Endometrium (tissue), 2 donors: ENCODE measurements around the gene CRIP1.

Experiments
- FAIRE-seq: peaks from 2 replicates; lab custom pipeline; 2012; peaks lifted over from hg19 to GRCh38; lab: Jason Lieb, UNC
- donor health status: control.
- donor health status: control.

The CRIP1 gene

DNA sequence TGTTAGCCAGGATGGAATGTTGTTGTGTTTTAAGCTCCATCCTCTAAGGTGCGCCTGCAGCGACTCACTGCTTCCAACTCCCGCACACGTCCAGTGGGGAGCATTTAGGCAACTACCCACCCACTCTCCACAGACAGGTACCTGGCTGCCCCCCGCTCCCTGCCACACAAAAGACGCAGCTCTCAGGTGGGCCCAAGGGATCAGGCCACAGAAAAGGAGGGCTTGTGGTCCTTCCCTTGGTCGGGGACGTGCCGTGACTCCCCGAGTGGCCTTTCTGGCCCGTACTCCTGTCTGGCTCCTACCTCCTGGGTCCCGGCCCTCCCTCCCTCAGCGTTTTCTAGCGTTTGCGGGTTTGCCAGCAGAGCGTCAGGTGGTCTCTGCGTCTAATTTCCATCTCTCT is 20.6 kb downstream of the CRIP1 start:
- no peak for FAIRE-seq

DNA sequence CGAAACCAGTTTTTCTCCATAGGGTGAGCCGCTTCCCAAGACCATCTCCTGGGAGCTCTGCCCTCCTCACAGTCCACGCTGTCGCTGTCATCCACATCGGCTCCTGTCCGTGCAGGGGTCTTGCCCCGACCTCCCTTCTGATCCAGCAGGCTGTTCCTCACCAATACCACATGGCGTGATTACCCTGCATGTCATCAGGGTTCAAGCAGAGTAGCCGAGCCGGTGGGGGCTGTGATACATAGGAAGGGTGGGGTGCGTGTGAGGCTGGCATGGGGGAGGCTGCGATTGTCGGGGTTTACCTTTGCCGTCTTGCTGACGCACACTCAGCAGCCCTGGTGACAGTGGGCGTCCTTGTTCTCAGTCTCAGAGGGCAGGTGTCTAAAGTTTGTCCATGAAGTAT is 21.4 kb downstream of the CRIP1 start:
- no peak for FAIRE-seq

GRCh38 chr14:105508601-105509000 is 21.9 kb downstream of the CRIP1 start:
- FAIRE-seq, result no peak

GRCh38 chr14:105517096-105517495 is 30.4 kb downstream of the CRIP1 start:
- FAIRE-seq, result no peak

DNA sequence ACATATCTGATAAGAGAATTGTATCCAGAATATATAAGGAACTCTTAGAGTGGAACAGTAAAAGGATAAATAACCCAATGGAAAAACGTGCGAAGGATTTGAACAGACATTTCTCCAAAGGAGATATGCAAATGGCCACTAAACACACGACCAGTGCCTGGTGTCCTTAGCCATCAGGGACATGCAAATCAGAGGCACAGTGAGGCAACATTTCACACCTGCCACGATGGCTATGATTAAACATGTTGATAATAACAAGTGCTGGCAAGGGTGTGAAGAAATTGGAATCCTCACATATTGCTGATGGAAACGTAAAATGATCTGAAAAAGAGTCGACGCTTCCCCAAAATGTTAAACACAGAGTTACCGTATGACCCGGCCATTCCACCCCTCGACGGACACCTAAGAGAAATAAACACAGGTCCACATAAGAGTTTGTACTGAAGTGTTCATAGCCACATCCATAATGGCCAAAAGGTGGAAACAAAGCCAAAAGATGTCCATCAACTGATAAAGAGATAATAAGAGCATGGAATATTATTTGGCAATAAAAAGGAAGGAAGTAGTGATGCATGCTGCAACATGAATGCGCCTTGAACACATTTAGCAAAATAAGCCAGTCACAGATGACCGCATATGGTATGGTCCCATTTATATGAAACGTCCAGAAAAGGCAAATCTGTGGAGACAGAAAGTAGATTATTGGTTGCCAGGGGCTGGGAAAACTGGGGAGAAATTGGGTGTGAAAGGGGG is 33.4 kb downstream of the CRIP1 start:
- no peak for FAIRE-seq

DNA sequence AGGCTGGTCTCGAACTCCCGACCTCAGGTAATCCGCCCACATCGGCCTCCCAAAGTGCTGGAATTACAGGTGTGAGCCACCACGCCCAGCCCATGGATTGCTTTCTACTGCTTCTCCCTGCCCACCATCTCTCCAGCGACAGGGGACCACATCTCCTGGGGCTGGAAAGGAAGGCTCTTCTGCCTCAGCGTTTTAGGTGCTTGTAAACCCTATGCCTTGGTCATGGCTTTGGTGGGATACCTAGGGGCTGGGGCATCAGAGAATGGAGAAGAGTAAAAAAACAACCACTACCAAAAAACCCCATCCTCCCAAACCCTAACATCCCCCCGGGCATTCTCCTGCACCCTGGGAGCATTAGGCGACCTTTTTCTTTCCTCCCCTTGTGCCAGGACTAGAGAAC is 38.6 kb downstream of the CRIP1 start:
- FAIRE-seq, result no peak

- no peak for FAIRE-seq
These were observed 39.4 kb downstream of the CRIP1 start, which contains the start of gene TMEM121 for GRCh38 chr14:105525861-105526775. TMEM121 (plus strand) TSS chr14:105526583; CDS start chr14:105528835, 2,252 bp downstream.

GRCh38 chr14:105526776-105527380 is 40.2 kb downstream of the CRIP1 start:
- no peak for FAIRE-seq

- FAIRE-seq, result no peak
These were observed 40.7 kb downstream of the CRIP1 start for GRCh38 chr14:105527381-105527825.

GRCh38 chr14:105527826-105528585 is 41.3 kb downstream of the CRIP1 start:
- FAIRE-seq, result no peak

DNA sequence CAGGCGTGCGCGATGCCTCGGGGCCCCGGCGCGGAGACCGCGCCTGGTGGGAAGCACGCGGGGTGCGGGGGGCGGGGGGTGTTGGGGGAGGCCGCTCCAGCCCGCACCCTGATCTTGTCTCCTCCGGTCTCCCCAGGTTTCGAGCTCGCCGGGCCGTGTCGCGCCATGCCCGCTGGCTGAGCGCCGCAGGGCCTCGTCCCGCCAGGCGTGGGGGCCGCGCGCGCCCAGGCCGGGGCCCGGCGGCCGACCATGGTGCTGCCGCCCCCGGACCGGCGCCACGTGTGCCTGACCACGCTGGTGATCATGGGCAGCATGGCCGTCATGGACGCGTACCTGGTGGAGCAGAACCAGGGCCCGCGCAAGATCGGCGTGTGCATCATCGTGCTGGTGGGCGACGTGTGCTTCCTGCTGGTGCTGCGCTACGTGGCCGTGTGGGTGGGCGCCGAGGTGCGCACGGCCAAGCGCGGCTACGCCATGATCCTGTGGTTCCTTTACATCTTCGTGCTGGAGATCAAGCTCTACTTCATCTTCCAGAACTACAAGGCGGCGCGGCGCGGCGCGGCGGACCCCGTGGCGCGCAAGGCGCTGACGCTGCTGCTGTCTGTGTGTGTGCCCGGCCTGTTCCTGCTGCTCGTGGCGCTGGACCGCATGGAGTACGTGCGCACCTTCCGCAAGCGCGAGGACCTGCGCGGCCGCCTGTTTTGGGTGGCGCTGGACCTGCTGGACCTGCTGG is 42.1 kb downstream of the CRIP1 start:
- no peak for FAIRE-seq

DNA sequence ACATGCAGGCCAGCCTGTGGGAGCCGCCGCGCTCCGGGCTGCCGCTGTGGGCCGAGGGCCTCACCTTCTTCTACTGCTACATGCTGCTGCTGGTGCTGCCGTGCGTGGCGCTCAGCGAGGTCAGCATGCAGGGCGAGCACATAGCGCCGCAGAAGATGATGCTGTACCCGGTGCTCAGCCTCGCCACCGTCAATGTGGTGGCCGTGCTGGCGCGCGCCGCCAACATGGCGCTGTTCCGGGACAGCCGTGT is 42.6 kb downstream of the CRIP1 start:
- no peak for FAIRE-seq

- no peak for FAIRE-seq
These were observed 43.0 kb downstream of the CRIP1 start for GRCh38 chr14:105529569-105530284.

- no peak for FAIRE-seq
These were observed 43.8 kb downstream of the CRIP1 start for GRCh38 chr14:105530285-105531087.

DNA sequence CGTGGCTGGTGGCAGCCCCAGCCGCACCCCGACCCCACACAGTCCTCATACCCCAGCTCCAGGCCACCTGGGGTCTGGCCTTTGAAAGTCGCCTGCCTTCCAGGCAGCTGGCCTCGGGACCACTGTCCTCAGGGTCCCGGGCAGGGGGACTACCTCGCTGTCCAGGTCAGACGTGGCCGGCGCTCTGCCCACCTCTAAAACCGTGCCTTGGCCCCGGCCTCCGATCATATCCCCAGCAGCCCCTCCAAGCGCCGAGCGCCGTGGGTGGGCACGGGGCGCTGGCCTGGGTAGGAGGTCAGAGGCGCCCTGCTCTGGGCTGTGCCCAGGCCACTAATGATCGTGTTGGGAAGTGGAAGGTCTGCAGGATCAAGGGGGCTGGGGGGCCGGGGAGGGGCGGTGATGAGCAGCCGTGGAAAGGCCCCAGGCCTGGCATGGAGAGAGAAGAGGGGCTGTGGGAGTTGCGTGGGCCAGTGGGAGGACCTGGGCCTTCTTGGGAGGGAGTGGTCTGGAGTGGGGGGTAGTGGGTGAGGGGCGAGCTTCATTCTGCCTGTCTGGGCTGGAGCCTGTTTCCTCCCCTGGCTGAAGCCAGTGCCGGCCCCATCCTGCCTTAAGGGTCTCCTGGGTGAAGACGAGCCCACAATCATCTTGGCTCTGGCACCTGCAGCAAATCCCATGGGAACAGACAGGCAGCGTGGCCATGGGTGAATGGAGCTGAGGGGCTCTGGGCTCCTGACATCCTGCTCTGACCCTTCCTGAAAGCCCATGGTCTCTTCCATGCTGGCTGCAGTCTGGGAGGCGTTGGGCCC is 44.6 kb downstream of the CRIP1 start:
- FAIRE-seq, result no peak

DNA sequence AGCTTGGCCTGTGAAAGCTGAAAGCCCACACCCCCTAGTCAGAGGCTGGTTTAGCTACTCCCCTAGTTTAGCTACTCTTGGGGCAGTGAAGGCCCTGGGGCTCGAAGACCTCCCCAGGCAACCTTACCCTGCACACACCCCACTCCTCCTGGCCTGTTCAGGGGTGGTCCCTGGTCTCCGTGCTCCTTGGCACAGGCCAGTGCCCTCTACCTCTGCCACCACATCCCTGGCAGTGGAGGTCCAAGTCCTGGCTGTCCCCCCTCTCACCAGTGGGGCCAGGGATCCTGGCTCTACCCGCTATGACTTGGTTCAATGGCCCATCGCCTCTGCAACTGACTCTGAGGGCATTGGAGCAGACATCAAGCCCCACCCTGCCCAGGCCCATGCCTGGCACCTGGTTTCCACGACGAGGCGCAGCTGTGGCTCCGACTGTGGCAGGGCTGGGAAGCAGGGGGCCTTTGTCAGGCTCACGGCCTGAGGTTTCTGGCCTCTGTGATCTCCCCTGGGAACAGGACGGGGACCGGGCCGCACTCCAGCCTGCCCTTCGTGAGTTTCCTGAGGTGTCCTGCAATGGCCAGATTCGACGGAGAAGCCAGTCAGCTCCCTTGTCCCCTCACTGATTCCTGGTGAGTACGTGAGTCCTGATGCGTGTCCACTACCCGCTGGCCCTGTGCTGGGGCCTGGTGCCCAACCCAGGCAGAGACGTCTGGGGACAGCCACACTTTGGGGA is 45.4 kb downstream of the CRIP1 start:
- no peak for FAIRE-seq

- no peak for FAIRE-seq
These were observed 46.1 kb downstream of the CRIP1 start for GRCh38 chr14:105532735-105533141.

DNA sequence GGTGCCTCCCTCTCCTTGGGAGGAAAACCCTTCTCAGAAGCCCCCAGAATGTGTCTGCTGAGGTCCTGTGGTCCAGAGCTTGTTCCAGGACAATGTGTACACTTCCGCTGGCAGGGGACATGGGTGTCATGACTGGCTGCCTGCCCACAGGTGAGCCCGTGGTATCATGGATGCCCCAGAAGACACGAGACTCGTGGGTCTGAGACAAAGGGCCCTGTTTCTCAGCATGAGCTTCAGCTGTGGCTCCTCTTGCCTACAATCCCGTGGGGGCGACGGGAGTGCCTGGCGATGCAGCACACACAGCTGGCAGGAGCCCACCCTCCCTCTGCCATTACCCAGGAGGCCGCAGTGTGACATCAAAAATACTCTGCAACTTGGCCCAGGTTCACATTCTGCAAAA is 46.7 kb downstream of the CRIP1 start:
- FAIRE-seq, result no peak
